T-helper 17 cell (primary cell): ENCODE measurements around the gene BROX. TPM values are rescaled to one million over a fixed set of nuclear protein-coding genes. Genes with fewer than 3 reads are reported as not detected.
A peak's percentile ranks its signal among the peaks of the same experiment; 100 is the strongest.

Experiments
- ATAC-seq: fragments of 150-1000 bp; cut with Tn5 transposase; 2 replicates; pipeline ENCODE4 v1.10.0; 2021; ENCODE audit warnings: mild to moderate bottlenecking, moderate library complexity
- DNase-seq, 3 donors: peaks; one replicate each; pipeline versions ENCODE4 v3.0.0 to v3.0.0-alpha.2; 2020 to 2021
- H3K9me3 ChIP-seq: one replicate; pipeline ENCODE4 v1.7.0; 2013; ENCODE audit warnings: low read length, mild to moderate bottlenecking; ENCODE audit not compliant: control insufficient read depth, poor library complexity, severe bottlenecking
- H3K27ac Mint-ChIP-seq: one replicate; pipeline ENCODE4 v1.8.0; 2022; ENCODE audit warnings: mild to moderate bottlenecking, moderate library complexity, mixed read lengths
- H3K27me3 Mint-ChIP-seq: one replicate; pipeline ENCODE4 v1.8.0; 2022; ENCODE audit warnings: mixed read lengths
- H3K36me3 Mint-ChIP-seq: one replicate; pipeline ENCODE4 v1.8.0; 2022; ENCODE audit warnings: low read depth, mixed read lengths
- H3K4me1 Mint-ChIP-seq: one replicate; pipeline ENCODE4 v1.8.0; 2022; ENCODE audit warnings: mild to moderate bottlenecking, mixed read lengths
- H3K4me3 Mint-ChIP-seq: one replicate; pipeline ENCODE4 v1.8.0; 2022; ENCODE audit warnings: mild to moderate bottlenecking, moderate library complexity, mixed read lengths
- total RNA-seq, 4 donors: library from RNA in 2 of 4; stranded (reverse) in 2 of 4; gene quantifications; one replicate each; pipeline ENCODE4 v1.2.3 and lab custom pipeline; 2022 to 2026

The BROX gene
- total RNA-seq, 2 donors from 2014 or later = 46.8 to 54.0 TPM

- H3K4me1 Mint-ChIP-seq = peaks cover 7% of the 10 kb centered on the region
- ATAC-seq (no peak), DNase-seq (no peak)
- no peak overlapping the region for H3K4me3 Mint-ChIP-seq
- H3K9me3 ChIP-seq = peaks cover 4% of the 10 kb centered on the region
- H3K36me3 Mint-ChIP-seq = no peaks in the 10 kb centered on the region
- no peaks in the 10 kb centered on the region for H3K27me3 Mint-ChIP-seq
- H3K27ac Mint-ChIP-seq = no peak overlapping the region
Measured at GRCh38 chr1:222769181-222769580, 56.8 kb downstream of the BROX start.

GRCh38 chr1:222769971-222770620 lies 57.7 kb downstream of the BROX start:
- no peak for DNase-seq
- Mint-ChIP-seq H3K27me3 (no peaks in the 10 kb centered on the region), H3K27ac (no peak overlapping the region), H3K4me1 (peaks cover 7% of the 10 kb centered on the region), H3K4me3 (no peak overlapping the region), H3K36me3 (no peaks in the 10 kb centered on the region)
- ATAC-seq = no peak
- peaks cover 4% of the 10 kb centered on the region for H3K9me3 ChIP-seq

- H3K27ac Mint-ChIP-seq = peak overlapping the region; percentile 62
- H3K27me3 Mint-ChIP-seq = no peaks in the 10 kb centered on the region
- no peak overlapping the region for H3K4me3 Mint-ChIP-seq
- peaks cover 4% of the 10 kb centered on the region for H3K9me3 ChIP-seq
- H3K4me1 Mint-ChIP-seq = peaks cover 7% of the 10 kb centered on the region
- ATAC-seq (peak; percentile 71), DNase-seq (no peak)
- no peaks in the 10 kb centered on the region for H3K36me3 Mint-ChIP-seq
Measured at GRCh38 chr1:222772996-222773379, 60.6 kb downstream of the BROX start.

GRCh38 chr1:222777463-222777862 lies 65.1 kb downstream of the BROX start:
- H3K27ac Mint-ChIP-seq = no peak overlapping the region
- no peak for ATAC-seq
- no peak for DNase-seq
- H3K9me3 ChIP-seq = no peaks in the 10 kb centered on the region
- H3K4me3 Mint-ChIP-seq = no peak overlapping the region
- H3K36me3 Mint-ChIP-seq = no peaks in the 10 kb centered on the region
- H3K27me3 Mint-ChIP-seq = peaks cover 19% of the 10 kb centered on the region
- H3K4me1 Mint-ChIP-seq = peaks cover 7% of the 10 kb centered on the region

GRCh38 chr1:222777977-222778376 lies 65.6 kb downstream of the BROX start:
- Mint-ChIP-seq H3K36me3 (no peaks in the 10 kb centered on the region), H3K4me3 (no peak overlapping the region), H3K4me1 (peaks cover 2% of the 10 kb centered on the region), H3K27me3 (peaks cover 20% of the 10 kb centered on the region), H3K27ac (no peak overlapping the region)
- no peak for DNase-seq
- ATAC-seq = no peak
- no peaks in the 10 kb centered on the region for H3K9me3 ChIP-seq

GRCh38 chr1:222781251-222781650 lies 68.9 kb downstream of the BROX start:
- ATAC-seq (no peak), DNase-seq (no peak)
- H3K27ac Mint-ChIP-seq = no peak overlapping the region
- no peaks in the 10 kb centered on the region for H3K36me3 Mint-ChIP-seq
- peaks cover 6% of the 10 kb centered on the region for H3K4me1 Mint-ChIP-seq
- H3K27me3 Mint-ChIP-seq = peaks cover 48% of the 10 kb centered on the region
- H3K4me3 Mint-ChIP-seq = no peak overlapping the region
- no peaks in the 10 kb centered on the region for H3K9me3 ChIP-seq

GRCh38 chr1:222783051-222783450 lies 70.7 kb downstream of the BROX start:
- peaks cover 6% of the 10 kb centered on the region for H3K4me1 Mint-ChIP-seq
- H3K36me3 Mint-ChIP-seq = peaks cover under 1% of the 10 kb centered on the region
- H3K27ac Mint-ChIP-seq = no peak overlapping the region
- ATAC-seq (no peak), DNase-seq (no peak)
- H3K27me3 Mint-ChIP-seq = peaks cover 57% of the 10 kb centered on the region
- H3K9me3 ChIP-seq = no peaks in the 10 kb centered on the region
- no peak overlapping the region for H3K4me3 Mint-ChIP-seq

GRCh38 chr1:222784371-222784770 lies 72.0 kb downstream of the BROX start:
- Mint-ChIP-seq H3K36me3 (peaks cover 2% of the 10 kb centered on the region), H3K27me3 (peaks cover 57% of the 10 kb centered on the region), H3K27ac (no peak overlapping the region), H3K4me1 (peaks cover 6% of the 10 kb centered on the region), H3K4me3 (no peak overlapping the region)
- ATAC-seq = no peak
- no peak for DNase-seq
- no peaks in the 10 kb centered on the region for H3K9me3 ChIP-seq

Other genes with a start within 250 kb of the BROX start
- under 1 TPM; 0.27 to 0.39 TPM for gene HHIPL2, start 164.5 kb upstream of the BROX start, total RNA-seq
- 1 to 10 TPM; 4.0 to 4.1 TPM for gene TAF1A, start 122.6 kb upstream of the BROX start, total RNA-seq
- 100 to 1,000 TPM in 1 of 2 donors, 10 to 100 TPM in 1; 83.2 to 102 TPM for gene MIA3, start 94.5 kb upstream of the BROX start, total RNA-seq
- gene AIDA, start 73 bp upstream of the BROX start, total RNA-seq = 10 to 100 TPM; 43.8 to 48.0 TPM
- under 1 TPM in 1 of 2 donors, not detected in 1; 0.50 TPM for gene FAM177B, start 24.6 kb downstream of the BROX start, total RNA-seq
- gene DISP1, start 102.5 kb downstream of the BROX start, total RNA-seq = 1 to 10 TPM; 1.9 to 2.5 TPM